HCT116 (cell line): ENCODE measurements around the gene ST7. TPM values are rescaled to one million over a fixed set of nuclear protein-coding genes. Genes with fewer than 3 reads are reported as not detected.

Experiments
- ATAC-seq: fragments of 200-7000 bp; cut with Tn5 transposase; 2 replicates; pipeline ENCODE4 v1.9.1; 2020; ENCODE audit warnings: mild to moderate bottlenecking, moderate library complexity
- BruUV-seq: library from RNA; stranded (reverse); fragments of 400-500 nt; replicated peaks from 2 replicates; lab custom pipeline; 2021; lab: Mats Ljungman, UMichigan
- CTCF ChIA-PET: fragments of 300-600 bp; sonication (Branson Sonifier 250); formaldehyde crosslinking; loops from one replicate; lab custom pipeline; 2021; ENCODE audit warnings: antibody characterized with exemption; lab: Charles Lee
- POLR2A ChIA-PET: fragments of 300-600, 350-600 bp; sonication (Branson Sonifier 250); formaldehyde crosslinking; loops from one replicate; lab custom pipeline; 2021; ENCODE audit warnings: antibody characterized with exemption; lab: Charles Lee
- RAD21 ChIA-PET, 2 experiments: fragments of 300-600 bp; sonication (Branson Sonifier 250); formaldehyde crosslinking; loops; one replicate each; lab custom pipeline; 2023; ENCODE audit warnings: low total read pairs in 2 of 2; ENCODE audit not compliant: uncharacterized antibody in 2 of 2, unreplicated experiment in 2 of 2, low non-redundant PET in 1 of 2; lab: Charles Lee
- DNase-seq: peaks from one replicate; pipeline ENCODE4 v3.0.0-alpha.2; 2010; ENCODE audit warnings: low read depth, low spot score
- H2AFZ ChIP-seq: fragments of 200-600 bp; shearing (Covaris generic), sonication (generic); 2 replicates; pipeline ENCODE4 v1.6.1; 2017; ENCODE audit warnings: low read depth, mixed run types, mixed read lengths, antibody characterized with exemption, low read length; ENCODE audit not compliant: poor library complexity, severe bottlenecking
- H3K27ac ChIP-seq: 2 replicates; pipeline ENCODE4 v1.5.1; 2012; ENCODE audit warnings: low read depth, low read length
- H3K27me3 ChIP-seq: fragments of 200-600 bp; sonication (generic); 2 replicates; pipeline ENCODE4 v1.6.1; 2016; ENCODE audit warnings: mixed run types, low read length, mixed read lengths; ENCODE audit not compliant: insufficient read depth
- H3K36me3 ChIP-seq, 2 experiments: fragments of 200-500 bp in 1 of 2; fragments of 200-600 bp in 1 of 2; sonication (Bioruptor generic) in 1 of 2; sonication (generic) in 1 of 2; 2 replicates each; pipeline versions ENCODE4 v1.5.1 to v1.6.1; 2014 to 2016; ENCODE audit warnings: low read length in 2 of 2, inconsistent platforms in 1 of 2, mixed read lengths in 1 of 2, mixed run types in 1 of 2; ENCODE audit not compliant: insufficient read depth in 2 of 2, control insufficient read depth in 1 of 2
- H3K4me1 ChIP-seq, 2 experiments: fragments of 200-600 bp in 1 of 2; sonication (generic) in 1 of 2; 2 replicates each; pipeline versions ENCODE4 v1.5.1 to v1.6.1; 2012 to 2017; ENCODE audit warnings: low read length in 2 of 2, inconsistent platforms in 1 of 2, mild to moderate bottlenecking in 1 of 2, mixed read lengths in 1 of 2, mixed run types in 1 of 2, moderate library complexity in 1 of 2; ENCODE audit not compliant: insufficient read depth in 2 of 2, control insufficient read depth in 1 of 2
- H3K4me2 ChIP-seq: fragments of 200-600 bp; sonication (generic); 2 replicates; pipeline ENCODE4 v1.6.1; 2017; ENCODE audit warnings: mixed run types, low read length, mixed read lengths
- H3K4me3 ChIP-seq, 2 experiments: fragments of 200-600 bp in 1 of 2; sonication (generic) in 1 of 2; replicated peaks in 1 of 2; 2 replicates each; pipeline ENCODE4 v1.5.1; 2011 to 2016; ENCODE audit warnings: low read length in 2 of 2, control low read depth in 1 of 2, low read depth in 1 of 2, mild to moderate bottlenecking in 1 of 2, mixed read lengths in 1 of 2, mixed run types in 1 of 2
- H3K79me2 ChIP-seq: fragments of 200-600 bp; sonication (generic); 2 replicates; pipeline ENCODE4 v1.6.1; 2017; ENCODE audit warnings: mild to moderate bottlenecking, mixed run types, low read length, moderate library complexity, mixed read lengths; ENCODE audit not compliant: insufficient read depth
- H3K9ac ChIP-seq: fragments of 200-600 bp; sonication (generic); 2 replicates; pipeline ENCODE4 v1.6.1; 2016; ENCODE audit warnings: low read length, mixed read lengths
- H3K9me2 ChIP-seq: fragments of 200-600 bp; sonication (generic), shearing (Covaris generic); 2 replicates; pipeline ENCODE4 v1.6.1; 2017; ENCODE audit warnings: mixed run types, mild to moderate bottlenecking, moderate library complexity; ENCODE audit not compliant: insufficient read depth
- H3K9me3 ChIP-seq, 2 experiments: fragments of 200-500 bp in 1 of 2; fragments of 200-600 bp in 1 of 2; sonication (Bioruptor generic) in 1 of 2; sonication (generic) in 1 of 2; 2 replicates each; pipeline ENCODE4 v1.6.1; 2014 to 2017; ENCODE audit warnings: low read length in 2 of 2, mixed read lengths in 2 of 2, inconsistent platforms in 1 of 2, low read depth in 1 of 2, mild to moderate bottlenecking in 1 of 2, mixed run types in 1 of 2, moderate library complexity in 1 of 2; ENCODE audit not compliant: control insufficient read depth in 1 of 2, insufficient read depth in 1 of 2
- H4K20me1 ChIP-seq: fragments of 200-600 bp; sonication (generic), shearing (Covaris generic); 2 replicates; pipeline ENCODE4 v1.6.1; 2017; ENCODE audit warnings: mixed run types, mild to moderate bottlenecking, moderate library complexity; ENCODE audit not compliant: insufficient read depth
- CEBPB ChIP-seq: IDR thresholded peaks from 2 replicates; pipeline ENCODE4 v1.6.1; 2012; ENCODE audit warnings: low read depth
- CTCF ChIP-seq, 3 experiments: fragments of 200-600 bp in 1 of 3; sonication (generic) in 1 of 3; IDR thresholded peaks in 2 of 3; conservative IDR thresholded peaks in 1 of 3; 2 replicates each; pipeline ENCODE4 v1.5.1; 2012 to 2017; ENCODE audit warnings: low read depth in 2 of 3, low read length in 2 of 3, antibody characterized with exemption in 1 of 3, borderline replicate concordance in 1 of 3, control low read depth in 1 of 3, mild to moderate bottlenecking in 1 of 3, mixed read lengths in 1 of 3, mixed run types in 1 of 3, moderate library complexity in 1 of 3; ENCODE audit not compliant: insufficient read depth in 1 of 3
- EGR1 ChIP-seq: IDR thresholded peaks from 2 replicates; pipeline ENCODE4 v1.6.1; 2012; ENCODE audit warnings: low read depth
- EZH2 ChIP-seq: fragments of 200-600 bp; sonication (generic); IDR thresholded peaks from 2 replicates; pipeline ENCODE4 v1.6.1; 2017; ENCODE audit warnings: antibody characterized with exemption, mixed run types
- FOSL1 ChIP-seq: IDR thresholded peaks from 2 replicates; pipeline ENCODE4 v1.6.1; 2012; ENCODE audit warnings: low read depth
- POLR2A ChIP-seq: IDR thresholded peaks from 2 replicates; pipeline ENCODE4 v1.7.0; 2011; ENCODE audit warnings: borderline replicate concordance; ENCODE audit not compliant: insufficient read depth, insufficient read length; ENCODE audit errors: extremely low read depth
- TCF7L2 ChIP-seq: IDR thresholded peaks from 2 replicates; pipeline ENCODE4 v1.7.0; 2011; ENCODE audit warnings: borderline replicate concordance, inconsistent platforms; ENCODE audit not compliant: insufficient read depth, insufficient read length; ENCODE audit errors: extremely low read depth
- intact Hi-C: fragments of 100-400 bp; cut with micrococcal nuclease; formaldehyde crosslinking; loops from 2 replicates; pipeline ENCODE4 v1.10.0; 2022
- total RNA-seq: library from RNA; stranded (reverse); gene quantifications from one replicate; pipeline ENCODE4 v1.2.1, GENCODE V29; 2021; ENCODE audit not compliant: unreplicated experiment
- TF ChIP-seq, protein P1 (sequence below): IDR thresholded peaks from 2 replicates; pipeline ENCODE4 v1.6.1; 2012
- TF ChIP-seq, protein P2 (sequence below): IDR thresholded peaks from 2 replicates; pipeline ENCODE4 v1.6.1; 2012

ST7 gene
- total RNA-seq, 1 experiment from 2014 or later = 12.6 TPM

DNA sequence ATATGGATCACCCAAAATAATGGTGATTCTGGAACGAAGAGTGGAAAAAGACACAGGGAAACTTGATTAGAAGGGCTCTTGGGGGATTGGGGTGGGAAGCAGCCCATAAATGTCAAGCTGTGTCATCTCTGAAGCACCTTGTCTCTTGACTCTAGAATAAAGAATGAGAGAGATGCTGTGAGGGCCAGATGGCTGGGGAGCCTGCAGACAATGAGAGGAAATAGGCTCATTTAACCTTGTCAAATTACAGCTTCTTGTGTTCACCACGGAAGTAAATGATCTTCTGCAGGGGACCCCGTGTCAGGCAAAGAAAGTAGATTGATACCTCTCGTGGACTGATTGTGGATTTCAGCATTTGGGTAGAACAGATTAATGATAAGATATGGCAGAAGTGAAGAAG is 159.3 kb downstream of the ST7 start:
- TF ChIP-seq CEBPB (no peak), CTCF (IDR thresholded peaks at IDR 0.05 in 2 of 3, conservative IDR thresholded peaks at IDR 0.05 in 1 of 3; ENCODE audit: borderline replicate concordance in 1 of 3, insufficient read depth in 1 of 3, low read depth in 2 of 3, low read length in 2 of 3) (no peak), EGR1 (no peak), POLR2A (no peak), TCF7L2 (no peak), EZH2 (no peak), FOSL1 (no peak)
- TF ChIP-seq, protein P1, sequence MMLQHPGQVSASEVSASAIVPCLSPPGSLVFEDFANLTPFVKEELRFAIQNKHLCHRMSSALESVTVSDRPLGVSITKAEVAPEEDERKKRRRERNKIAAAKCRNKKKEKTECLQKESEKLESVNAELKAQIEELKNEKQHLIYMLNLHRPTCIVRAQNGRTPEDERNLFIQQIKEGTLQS = no peak
- TF ChIP-seq, protein P2, sequence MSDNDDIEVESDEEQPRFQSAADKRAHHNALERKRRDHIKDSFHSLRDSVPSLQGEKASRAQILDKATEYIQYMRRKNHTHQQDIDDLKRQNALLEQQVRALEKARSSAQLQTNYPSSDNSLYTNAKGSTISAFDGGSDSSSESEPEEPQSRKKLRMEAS = no peak
- Histone ChIP-seq H3K79me2 (no peaks in the 10 kb centered on the region), H2AFZ (no peak overlapping the region), H3K9me3 (no peaks in the 10 kb centered on the region), H3K9me2 (no peaks in the 10 kb centered on the region), H3K27ac (no peak overlapping the region), H3K27me3 (no peaks in the 10 kb centered on the region), H3K36me3 (no peaks in the 10 kb centered on the region), H3K4me2 (no peak overlapping the region), H3K4me3 (no peak overlapping the region), H3K9ac (no peak overlapping the region), H3K4me1 (no peaks in the 10 kb centered on the region), H4K20me1 (no peaks in the 10 kb centered on the region)
- BruUV-seq = no TSS peak
- POLR2A ChIA-PET = no interaction called here
- RAD21 ChIA-PET = no interaction called here
- CTCF ChIA-PET = no interaction called here
- no peak for DNase-seq
- intact Hi-C loops = no loop called here
- ATAC-seq = no peak
